Activated T-cell treated with anti-CD3 and anti-CD28 coated beads, Interleukin-2, amount 50 U/mL, for 48 hours (primary cell): ENCODE results near the gene NOSTRIN.

Experiments used
- DNase-seq, 2 experiments: peaks; one replicate each; pipeline ENCODE4 v3.0.0-alpha.2; 2020

NOSTRIN gene

DNA sequence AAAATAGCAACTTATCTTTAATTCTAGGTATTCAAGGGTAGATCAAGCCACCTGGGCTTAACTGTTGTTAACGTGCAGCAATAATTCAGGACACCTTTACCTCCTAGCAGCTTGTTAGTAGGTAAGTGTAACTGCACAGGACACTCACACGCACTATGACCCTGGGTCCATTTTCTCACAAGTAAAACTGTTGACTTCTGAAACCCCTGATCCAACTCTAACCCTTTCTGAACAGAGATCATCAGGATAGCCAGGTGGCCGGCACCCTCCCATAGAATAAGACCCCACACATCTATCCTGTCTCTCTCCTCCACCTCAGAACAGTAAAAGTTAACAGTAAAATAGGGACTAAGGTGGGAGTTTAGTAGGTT is 87.2 kb downstream of the NOSTRIN start:
- DNase-seq, result peak in 1 of 2 experiments; percentile 24

DNA sequence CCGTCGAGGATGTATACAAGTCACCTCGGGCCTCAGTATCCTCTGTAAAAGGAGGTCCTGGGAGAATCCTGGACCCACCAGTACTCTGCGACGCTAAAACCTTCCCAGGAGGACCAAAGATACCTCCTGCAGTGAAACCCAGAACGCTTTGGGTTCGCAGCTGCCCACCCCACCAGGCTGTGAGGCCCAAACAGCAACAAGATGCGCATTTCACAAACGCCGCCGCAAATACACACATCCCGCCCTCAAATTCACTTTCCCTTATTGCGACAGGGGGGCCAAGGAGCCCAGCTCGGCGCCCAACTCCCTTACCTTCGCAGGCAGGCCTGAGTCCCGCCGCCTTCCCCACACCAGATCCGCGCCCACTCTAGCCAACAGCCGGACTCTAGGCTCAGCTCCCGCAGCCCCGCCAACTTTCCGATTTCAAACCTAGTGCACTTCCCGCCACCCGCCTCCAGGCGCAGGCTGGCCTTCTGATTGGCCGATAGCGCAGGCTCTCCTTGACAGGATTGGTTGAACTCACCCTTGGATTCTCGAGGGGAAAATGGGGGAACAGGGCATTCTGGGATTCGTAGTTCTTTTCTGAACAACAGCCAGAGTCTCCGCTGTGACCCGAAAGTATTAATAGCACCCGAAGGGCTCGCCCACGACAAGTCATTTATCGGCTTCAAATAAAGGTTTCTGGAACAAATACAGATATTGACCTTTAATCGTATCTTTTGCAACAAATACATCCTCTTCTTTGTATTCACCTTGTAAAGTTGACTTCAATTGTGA is 87.8 kb downstream of the NOSTRIN start, which contains the start of gene SPC25:
Gene SPC25 (minus strand): TSS at position 425 of the 777 bp plus-strand sequence. CDS start 911 bp downstream, outside the sequence.
- peak; percentile 92 to 93 for DNase-seq

DNA sequence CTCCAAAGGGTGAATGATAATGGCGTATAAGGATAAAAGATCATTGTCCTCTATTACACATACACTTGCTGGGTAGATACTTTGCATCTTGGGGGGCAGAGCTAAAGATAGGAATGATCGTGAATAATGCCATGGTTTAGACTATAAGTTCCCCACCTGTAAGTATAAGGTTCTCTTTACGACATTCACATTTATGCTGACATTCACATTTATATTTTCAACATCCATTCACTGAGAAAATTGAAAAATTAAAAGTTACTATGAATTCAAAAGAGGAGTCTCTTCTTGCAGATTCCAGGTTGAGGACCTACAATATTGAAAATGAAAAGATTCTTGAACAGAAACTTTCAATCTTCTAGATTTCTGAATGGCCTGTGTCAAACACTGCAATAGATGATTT is 89.9 kb downstream of the NOSTRIN start:
- DNase-seq, result no peak

DNA sequence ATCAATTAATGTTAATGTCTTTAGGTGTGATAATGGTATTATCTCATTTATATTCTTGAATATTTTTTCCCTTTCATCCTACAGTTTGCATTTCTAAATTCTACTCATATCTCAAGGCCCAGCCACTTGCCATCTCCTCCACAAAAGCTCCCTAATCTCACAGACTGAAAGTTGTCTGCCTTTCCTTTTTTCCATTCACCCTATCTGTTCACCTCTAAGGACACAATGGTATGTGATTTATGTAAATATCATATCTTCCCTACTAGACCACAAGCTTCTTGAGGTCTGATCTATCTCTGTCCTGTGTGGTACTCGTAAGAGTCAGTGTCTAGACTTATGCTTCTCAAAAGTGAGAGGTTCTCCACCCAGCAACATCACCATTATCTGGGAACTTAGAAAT is 91.7 kb downstream of the NOSTRIN start:
- DNase-seq, result no peak

DNA sequence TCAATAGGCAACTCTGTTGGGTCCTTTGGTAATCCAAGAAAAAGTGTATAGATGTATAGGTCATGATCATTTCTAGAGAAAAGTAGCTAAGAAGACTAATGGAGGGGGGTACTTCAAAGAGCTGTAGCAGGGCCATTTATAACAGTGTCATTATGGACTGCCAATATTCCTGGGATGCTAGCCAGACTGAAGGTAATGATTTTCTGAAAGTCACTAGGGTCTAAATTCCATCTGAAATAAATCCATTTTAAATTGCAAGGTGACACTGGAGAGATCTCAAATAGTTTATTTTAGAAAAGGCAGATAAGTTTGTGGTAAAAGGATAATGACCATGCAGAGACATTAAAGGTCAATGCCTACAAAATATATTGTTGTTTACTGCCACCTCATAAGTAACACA is 92.3 kb downstream of the NOSTRIN start:
- no peak for DNase-seq

DNA sequence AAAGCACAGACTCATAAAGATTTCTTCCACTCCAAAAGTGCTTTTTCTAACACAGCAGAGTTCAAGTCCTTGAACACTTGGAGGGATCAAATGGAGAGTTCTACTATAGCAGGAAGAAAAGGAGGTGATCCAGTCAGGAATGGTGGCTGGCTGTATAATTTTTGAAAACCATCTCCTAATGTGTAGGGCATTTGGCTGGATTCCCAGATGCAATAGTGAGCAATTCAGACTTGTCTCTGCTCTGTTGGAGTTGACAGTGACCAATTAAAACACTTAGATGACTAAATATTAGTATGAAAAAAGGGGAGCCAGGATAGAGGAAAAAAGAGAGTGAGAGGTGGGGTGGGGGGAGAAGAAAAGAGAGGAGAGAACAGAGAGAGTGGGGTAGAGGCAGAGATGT is 93.3 kb downstream of the NOSTRIN start:
- DNase-seq, result no peak

DNA sequence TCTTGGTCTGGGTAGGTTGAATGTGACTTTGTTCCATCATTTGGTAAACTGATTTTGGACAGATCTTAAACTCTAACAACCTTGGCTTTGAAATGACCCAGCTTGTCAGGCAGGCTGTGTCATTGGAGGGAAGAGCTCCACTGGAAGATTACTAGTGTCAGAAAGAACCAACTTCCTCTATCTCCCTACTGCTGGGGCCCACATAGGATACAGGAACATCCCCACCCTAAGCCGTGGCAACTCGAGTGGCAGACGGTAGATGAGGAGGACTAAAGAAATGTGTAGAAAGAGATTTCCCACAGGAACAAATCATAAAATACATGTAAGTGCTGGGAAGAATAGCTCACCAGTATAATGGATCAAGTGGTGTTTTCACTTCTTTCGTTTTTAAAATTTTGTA is 94.3 kb downstream of the NOSTRIN start:
- DNase-seq, result no peak

DNA sequence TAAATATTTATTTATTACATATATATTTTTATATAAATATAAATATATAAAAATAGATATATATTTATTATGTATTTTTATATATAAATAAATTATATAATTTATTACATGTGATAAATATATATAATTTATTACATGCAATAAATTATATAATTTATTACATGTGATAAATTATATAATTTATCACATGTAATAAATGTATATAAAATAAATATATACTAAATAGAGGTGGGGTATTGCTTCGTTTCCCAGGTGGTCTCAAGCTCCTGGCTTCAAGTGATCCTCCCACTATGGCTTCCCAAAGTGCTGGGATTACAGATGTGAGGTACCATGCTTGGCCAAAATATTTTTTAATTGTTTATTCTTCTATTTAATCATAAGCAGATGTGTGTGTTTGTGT is 95.0 kb downstream of the NOSTRIN start:
- no peak for DNase-seq

DNA sequence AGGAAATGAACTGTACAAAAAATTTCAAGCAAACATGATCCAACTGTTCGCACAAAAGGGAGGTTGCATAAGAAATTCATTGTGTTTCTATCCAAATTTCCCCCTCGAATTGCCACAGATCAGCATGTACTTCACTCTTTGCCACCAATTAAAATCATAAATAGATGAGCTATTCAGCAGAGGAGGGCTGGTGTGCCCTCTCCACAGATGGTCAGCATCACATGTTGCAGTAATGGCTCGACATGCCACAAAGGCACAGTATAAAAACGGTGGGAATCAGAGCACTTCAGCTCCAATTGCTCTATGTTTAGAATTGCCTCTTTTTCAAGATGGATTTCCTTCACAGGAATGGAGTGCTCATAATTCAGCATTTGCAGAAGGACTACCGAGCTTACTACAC is 98.6 kb downstream of the NOSTRIN start, which contains the start of gene G6PC2:
Gene G6PC2 (plus strand): TSS at position 289 of the 400 bp plus-strand sequence. CDS start 41 bp downstream, at position 330.
- no peak for DNase-seq

DNA sequence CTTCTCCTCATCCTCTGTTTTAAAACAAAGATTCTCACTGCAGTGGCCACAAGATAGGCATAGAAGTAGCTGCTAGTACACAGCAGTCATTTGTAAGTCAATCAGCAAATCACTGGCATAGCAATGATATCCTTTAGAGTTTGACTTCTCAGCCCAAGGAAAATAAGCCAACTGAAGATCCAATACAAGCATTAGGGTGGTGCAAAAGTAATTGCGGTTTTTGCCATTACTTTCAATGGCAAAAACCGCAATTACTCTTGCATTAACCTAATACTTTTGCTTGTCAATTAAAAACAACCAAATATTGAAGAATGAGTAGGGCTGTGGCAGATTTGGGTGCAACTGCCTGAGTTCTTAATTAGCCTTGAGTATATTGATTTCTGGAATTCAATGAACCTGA is 101.5 kb downstream of the NOSTRIN start:
- no peak for DNase-seq

DNA sequence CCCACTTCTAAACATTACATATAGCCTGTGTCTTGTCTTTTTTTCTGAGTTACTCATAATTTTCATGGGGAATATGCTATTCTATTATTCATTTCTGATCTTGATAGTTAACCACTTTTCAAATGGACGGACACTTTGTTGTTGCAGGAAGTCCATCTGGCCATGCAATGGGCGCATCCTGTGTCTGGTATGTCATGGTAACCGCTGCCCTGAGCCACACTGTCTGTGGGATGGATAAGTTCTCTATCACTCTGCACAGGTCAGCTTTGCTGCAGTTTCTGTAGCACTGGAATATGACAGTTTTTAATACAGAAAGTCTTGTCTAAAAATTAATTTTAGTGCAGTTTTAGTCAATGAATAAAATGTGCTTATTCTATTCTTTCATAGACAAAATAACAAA is 101.9 kb downstream of the NOSTRIN start:
- no peak for DNase-seq

DNA sequence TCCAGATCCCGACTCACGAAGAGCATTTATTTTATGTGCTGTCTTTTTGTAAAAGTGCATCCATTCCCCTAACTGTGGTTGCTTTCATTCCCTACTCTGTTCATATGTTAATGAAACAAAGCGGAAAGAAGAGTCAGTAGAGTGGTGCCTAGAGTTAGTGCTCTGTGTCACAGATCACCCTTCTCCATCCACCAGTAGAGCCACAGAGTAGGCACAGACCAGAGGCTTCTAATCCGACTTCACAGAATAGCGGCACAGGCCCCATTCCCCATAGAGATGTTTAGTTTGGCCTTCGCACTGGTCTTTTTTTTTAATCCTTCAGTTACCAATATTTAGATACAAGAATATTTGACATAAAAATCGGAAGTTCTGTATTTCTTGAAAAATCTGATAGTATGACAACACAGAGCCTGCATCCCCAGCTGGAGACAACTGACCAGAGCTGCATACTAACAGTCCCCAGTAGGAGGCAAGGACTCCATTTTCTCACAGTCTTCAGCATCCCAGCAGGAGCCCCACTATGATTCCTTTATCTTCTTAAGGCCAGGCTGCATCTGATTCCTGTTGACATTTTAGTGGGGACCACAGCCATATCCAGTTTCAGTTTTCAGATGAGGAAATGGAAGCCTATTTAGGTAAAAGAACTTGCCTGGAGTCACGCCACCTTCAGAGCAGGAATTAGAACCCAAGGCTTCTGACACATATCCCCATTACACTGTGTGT is 105.7 kb downstream of the NOSTRIN start:
- DNase-seq, result no peak

DNA sequence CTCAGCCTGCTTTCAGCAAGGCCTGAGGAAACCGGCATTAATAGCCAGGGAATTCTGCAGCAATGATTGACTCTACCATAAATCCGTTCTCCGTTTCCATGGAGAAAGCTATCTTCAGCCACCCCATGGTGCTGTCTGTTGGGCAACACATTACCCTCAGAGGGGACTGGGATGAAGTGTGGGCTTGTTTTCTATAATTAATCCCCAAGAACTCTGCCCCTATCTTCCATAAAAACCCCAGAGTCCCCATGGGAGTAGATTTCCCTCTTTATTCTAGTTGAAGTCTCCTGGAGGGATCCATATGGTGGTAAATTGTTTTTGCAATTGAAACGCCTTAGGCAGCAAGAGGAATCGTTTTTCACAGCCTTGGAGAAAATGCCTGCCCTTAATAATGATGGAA is 107.9 kb downstream of the NOSTRIN start:
- no peak for DNase-seq

DNA sequence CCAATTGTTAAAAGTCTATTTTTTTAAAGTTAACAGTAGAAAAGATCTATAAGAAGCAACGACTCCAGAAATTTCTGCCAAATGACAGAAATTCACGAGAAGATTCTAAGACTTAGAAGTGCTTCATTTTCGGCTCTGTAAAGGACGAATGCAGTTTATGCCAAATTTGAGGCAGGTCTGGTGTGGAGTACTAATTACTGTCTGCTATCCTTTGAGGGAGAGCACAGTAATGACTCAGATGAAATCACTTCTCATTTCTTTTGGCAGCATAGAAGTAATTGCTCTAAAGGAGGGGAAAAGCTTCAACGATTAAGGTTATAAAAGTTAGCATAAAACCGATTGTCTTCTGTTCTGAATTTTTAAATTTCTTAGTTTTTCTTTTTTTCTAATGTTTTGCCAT is 110.0 kb downstream of the NOSTRIN start:
- DNase-seq, result no peak

DNA sequence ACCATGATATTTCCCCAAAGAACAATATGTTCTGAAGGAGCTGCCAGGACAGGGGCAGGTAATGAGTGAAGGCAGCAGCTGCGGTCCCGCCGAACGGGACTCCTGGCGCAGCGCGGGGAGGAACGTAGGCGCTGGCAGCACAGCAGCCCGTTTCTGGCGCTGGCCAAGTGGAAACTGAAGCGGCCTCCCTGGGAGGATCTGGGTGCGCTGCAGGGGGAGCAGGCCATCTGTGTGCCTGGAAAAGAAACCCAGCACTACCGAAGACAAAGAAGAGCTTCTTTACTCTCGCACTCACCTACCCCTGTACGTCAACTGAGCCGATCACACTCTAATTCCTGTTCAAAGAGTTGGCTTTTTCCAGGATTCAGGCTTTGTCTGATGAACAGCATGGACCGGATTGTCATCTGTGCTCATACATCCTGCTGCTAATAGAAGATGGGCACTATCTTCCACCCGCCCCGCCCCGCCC is 110.5 kb downstream of the NOSTRIN start:
- peak in 1 of 2 experiments; percentile 22 for DNase-seq

DNA sequence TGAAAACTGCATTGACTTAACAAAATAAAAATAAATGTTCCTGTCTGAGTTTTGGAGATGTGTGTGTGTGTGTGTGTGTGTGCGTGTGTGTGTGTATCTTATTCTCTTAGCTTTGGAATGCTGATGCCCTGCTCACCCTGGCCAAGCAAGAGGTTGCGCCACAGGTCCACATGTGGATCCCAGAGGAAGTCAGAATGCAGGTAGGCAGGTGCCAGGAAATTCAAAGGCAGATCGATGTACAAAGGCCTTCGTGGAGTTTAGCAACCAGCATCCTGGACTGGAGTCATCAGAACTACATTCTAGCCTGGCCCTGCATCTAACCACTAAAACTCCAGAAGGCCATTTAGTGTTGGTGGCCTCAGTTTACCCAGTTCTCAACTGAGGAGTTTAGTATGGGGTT is 111.1 kb downstream of the NOSTRIN start:
- DNase-seq, result no peak
